ENCODE data around the gene UBE3C. TPM values are rescaled to one million over a fixed set of nuclear protein-coding genes. Genes with fewer than 3 reads are reported as not detected.

The UBE3C gene
- total RNA-seq, 4 donors from 2014 or later: 62.6 to 91.8 (median 73.7) TPM

DNA sequence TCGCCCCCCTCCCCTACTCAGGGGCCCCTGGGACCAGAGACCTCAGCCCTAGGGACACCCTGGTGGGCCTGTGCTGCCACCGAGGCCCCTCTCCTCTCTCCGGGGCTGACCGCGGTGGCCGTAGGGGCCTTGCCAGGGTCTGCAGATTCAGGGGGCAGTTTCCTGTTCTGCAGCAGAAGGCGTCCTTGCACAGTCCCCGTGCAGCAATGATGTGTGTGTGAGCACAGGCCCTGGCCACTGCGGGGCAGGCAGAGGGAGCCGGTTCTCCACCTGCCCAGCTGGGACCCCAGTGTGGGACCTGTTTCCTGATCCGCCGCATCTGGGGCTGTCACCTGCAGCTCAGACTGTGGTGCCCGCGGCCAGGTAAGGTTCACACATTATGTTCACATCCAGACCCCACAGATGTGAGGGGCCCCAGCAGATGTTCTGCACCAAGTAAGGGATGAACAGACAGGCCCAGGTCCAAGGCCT is 137.4 kb downstream of the UBE3C start:
- TF ChIP-seq, protein P1, sequence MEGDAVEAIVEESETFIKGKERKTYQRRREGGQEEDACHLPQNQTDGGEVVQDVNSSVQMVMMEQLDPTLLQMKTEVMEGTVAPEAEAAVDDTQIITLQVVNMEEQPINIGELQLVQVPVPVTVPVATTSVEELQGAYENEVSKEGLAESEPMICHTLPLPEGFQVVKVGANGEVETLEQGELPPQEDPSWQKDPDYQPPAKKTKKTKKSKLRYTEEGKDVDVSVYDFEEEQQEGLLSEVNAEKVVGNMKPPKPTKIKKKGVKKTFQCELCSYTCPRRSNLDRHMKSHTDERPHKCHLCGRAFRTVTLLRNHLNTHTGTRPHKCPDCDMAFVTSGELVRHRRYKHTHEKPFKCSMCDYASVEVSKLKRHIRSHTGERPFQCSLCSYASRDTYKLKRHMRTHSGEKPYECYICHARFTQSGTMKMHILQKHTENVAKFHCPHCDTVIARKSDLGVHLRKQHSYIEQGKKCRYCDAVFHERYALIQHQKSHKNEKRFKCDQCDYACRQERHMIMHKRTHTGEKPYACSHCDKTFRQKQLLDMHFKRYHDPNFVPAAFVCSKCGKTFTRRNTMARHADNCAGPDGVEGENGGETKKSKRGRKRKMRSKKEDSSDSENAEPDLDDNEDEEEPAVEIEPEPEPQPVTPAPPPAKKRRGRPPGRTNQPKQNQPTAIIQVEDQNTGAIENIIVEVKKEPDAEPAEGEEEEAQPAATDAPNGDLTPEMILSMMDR (IDR thresholded peaks at IDR 0.05; ENCODE audit: low read depth): no peak

DNA sequence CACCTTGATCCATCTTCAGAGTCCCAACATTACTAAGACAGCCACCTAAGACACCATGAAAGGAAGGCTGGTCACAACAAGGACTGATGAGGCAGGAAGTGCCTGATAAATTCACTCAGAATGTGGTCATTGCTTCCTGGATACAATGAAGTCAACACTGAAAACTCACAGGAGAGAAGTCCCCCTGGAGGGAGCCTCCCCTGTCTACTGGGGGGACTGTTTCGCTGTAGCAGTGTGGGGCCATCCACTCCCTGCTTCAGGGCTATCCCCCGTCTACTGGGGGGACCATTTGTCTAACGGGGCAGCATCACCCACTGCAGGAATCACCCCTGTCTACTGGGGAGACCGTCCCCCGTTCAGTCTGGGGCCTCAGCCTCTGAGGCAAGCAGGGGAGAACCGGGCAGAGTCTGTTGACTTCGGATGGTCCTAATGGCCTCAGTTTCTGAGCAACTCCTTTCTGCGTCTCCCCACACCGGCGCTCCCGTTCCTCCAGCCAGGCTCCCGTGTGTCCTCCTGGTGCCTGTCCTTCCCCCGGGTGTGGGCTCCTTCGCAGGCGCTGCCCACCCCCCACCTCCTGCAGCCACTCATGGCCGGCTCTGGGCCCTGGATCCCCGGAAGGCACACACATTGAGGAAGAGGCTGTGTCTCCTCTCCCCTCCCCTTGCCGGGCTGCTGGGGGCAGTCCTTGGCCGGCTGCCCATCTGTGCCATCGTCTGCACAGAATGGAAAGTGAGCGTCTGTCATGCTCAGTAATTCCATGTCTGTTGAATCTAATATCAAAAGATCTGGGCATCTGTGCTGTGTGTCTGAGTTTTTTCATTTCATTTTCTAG is 138.2 kb downstream of the UBE3C start:
- TF ChIP-seq, protein P1 (IDR thresholded peaks at IDR 0.05; ENCODE audit: low read depth): no peak

DNA sequence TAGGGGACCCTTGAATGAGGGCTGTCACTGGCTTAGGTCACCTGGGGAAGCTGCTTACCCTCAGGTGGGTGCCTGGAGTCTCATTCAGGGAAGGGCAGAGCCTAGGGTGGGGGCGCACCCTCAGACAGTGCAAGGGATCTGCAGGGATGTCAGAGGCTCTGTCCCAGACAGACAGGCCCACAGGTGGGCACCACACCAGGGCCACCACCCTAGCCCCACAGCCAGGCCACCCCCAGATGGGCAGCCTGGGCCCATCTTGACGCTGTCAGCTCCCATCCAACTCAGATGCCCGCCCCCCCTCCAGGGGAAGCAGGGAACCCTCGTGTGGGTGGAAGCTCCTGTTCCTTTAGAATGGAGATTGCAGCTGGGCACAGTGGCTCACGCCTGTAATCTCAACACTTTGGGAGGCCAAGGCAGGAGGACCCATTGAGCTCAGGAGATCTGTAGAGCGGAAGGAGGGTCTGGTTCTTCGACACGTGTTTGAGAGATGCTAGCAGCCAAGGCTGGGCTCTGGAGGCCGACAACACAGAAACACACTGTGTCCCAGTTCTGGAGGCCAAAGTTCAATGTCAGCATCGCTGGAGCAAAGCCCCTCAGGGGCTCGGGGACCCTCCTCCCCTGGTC is 139.6 kb downstream of the UBE3C start:
- TF ChIP-seq, protein P1 (IDR thresholded peaks at IDR 0.05; ENCODE audit: low read depth): no peak

DNA sequence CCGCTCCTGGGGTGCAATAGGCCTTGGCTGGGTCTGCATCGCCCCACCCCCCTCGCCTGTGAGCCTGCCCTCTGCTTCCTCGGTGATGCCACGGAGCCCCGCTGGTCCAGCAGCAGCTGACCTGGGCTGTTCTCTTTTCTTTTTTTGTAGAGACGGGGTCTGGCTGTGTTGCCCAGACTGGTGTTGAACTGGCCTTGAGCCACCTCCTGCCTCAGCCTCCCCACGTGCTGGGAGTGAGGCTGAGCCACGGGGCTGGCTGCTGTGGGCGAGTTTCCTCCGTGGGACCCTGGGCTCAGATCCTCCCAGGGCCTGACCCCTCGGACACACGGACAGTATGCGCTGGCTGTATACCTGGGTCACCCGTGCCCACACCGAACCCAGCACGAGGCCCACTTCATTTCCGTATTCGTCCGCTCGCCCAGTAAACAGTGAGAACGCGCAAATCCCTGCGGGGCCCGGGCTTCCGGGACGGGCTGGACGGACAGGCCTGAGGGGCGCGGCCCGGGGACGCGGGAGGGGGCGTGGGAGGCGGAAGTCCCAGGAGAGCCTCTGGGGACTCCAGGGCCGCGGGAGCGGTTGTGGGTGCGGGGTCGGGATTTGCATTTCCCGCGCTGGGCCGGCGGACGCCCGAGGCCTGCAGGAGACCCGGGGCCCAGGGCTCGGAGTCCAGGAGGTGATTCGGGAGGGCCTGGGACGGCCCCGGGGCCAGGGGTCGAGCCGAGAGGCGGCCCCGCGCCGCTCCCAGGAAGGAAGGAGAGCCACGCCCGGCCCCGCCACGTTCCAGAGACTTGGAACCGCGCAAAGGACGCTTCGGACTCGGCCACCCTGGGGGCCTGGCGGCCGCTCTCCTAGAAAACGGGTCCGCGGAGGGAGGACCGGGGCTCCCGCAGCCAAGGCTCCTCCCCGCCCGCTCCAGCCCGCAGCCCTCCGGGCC is 140.3 kb downstream of the UBE3C start:
- TF ChIP-seq, protein P1 (IDR thresholded peaks at IDR 0.05; ENCODE audit: low read depth): no peak

DNA sequence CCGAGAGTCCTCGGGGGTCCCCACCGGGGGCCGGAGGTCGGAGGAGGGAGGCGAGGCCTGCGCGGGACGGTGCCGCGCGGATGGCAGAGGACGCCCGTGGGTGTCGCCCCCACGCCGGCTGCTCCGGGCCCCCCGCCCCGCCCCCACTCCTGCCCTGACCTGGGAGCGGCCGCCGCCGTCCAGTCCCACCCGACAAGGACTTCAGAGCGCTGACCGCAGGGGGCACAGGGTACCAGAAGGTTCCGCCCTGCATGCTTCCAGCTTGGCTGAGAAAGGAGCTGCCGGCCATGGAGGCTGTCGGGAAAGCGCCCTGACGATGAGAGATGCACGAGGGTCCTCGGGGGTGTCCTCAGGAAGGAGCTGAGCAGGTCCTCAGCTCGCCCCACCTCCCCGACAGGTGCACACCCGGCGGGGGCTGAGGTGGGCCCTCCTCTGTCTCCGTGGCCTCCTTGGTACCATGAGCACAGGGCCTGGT is 141.1 kb downstream of the UBE3C start:
- TF ChIP-seq, protein P1 (IDR thresholded peaks at IDR 0.05; ENCODE audit: low read depth): no peak

DNA sequence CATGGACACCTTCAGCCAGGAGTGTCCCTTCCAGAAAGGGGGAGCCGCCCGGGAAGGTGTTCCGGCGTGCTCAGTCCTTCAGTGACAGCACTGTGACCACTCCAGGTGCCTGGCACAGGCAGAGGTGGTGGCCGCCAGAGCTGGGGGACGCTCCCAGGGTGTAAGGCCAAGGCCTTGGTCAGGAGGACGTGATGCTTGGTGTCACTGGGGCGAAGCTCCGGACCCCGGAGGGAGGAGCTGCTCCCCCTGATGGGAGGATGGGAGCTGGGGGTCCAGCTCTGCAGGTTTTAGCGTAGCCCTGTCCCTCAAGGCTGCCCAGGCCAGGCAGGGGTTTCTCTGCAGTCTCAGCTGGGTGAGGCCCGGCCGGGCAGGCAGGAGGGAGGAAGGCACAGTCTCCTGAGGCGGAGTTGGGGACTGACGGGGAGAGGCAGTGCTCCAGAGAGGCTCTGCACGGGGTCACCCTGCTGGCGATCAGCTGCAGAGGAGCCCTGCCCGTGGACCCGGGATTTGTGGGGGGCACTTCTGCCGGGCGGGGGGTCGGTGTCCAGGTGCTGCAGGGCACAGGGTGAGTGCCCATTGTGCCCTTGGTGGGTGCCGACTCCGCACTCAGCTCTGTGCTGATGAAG is 141.6 kb downstream of the UBE3C start:
- TF ChIP-seq, protein P1 (IDR thresholded peaks at IDR 0.05; ENCODE audit: low read depth): no peak
